CD4-positive, alpha-beta T cell treated with Interleukin-15 for 4 hours (primary cell): ENCODE data around the gene NUCB1.

Source experiments
- DNase-seq: peaks from one replicate; pipeline ENCODE4 v3.0.0-alpha.2; 2020; ENCODE audit warnings: low spot score

Gene NUCB1

GRCh38 chr19:48962849-48963165 is 62.7 kb downstream of the NUCB1 start:
- no peak for DNase-seq

DNA sequence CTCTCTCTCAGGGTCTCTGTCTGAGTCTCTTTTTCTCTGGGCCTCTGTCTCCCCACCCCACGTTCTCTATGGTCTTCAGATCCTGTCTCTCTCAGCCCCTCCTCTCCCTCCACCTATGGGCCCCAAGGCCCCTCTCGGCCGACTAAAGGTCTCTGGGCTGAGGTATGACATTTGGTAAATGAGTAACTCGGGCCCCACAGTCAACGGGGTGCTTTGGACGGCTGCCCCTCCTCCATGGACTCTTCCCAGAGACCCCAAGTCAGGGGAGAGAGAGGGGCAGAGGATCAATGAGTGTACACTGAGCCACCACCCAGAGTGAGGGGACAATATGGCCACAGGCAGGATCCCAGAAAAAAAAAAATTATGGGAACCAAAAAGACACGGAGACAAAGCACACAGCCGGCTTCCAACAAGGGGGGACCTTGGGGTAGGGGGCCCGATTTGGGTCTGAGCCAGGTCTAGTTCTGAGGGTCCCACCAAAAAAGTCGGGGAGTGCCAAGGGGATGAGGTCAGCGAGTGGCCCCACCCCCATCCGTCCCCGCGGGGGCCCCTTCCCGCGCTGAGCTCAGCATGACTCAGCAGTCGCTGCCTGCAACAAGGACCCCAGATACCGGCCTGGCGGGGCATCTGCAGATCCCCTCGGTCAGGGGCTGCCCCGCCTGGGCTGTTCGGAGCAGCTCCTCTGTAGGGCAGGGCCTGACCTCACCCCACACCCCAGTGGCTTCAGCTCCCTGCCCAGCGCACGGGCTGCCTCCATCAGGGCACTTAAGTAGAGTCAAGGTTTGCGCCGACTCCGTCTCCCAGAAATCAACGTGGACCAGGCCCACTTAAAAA is 63.5 kb downstream of the NUCB1 start:
- peak; percentile 51 for DNase-seq

GRCh38 chr19:48964205-48965039 is 64.3 kb downstream of the NUCB1 start:
- no peak for DNase-seq

- DNase-seq, result peak; percentile 90
Measured at GRCh38 chr19:48965040-48965805, 65.1 kb downstream of the NUCB1 start, which contains the start of gene FTL. Gene FTL (plus strand): TSS chr19:48965309. CDS start chr19:48965508, 199 bp downstream.

DNA sequence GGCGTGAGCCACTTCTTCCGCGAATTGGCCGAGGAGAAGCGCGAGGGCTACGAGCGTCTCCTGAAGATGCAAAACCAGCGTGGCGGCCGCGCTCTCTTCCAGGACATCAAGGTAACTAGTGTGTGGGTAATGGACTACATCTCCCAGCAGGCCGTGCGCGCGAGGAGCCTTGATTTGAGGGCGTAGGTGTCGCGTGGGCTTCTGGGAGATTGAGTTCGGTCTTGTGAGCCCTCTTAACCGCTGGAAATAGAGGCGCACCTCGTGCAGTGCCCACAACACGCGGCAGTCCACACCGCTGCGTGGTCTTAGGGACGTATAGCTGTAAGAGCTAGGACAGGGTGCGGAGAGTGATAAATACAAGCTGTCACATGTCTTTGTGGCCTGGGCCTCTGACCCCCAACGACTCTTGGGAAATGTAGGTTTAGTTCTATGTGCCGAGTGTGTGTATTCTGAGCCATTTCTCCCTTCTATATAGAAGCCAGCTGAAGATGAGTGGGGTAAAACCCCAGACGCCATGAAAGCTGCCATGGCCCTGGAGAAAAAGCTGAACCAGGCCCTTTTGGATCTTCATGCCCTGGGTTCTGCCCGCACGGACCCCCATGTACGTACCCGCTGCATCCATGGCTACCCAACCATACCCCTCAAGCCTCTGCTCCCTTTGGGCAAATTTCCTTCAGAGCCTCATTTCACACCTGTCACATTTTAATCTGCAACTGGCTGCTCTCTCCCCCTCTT is 65.9 kb downstream of the NUCB1 start:
- DNase-seq, result peak; percentile 89

DNA sequence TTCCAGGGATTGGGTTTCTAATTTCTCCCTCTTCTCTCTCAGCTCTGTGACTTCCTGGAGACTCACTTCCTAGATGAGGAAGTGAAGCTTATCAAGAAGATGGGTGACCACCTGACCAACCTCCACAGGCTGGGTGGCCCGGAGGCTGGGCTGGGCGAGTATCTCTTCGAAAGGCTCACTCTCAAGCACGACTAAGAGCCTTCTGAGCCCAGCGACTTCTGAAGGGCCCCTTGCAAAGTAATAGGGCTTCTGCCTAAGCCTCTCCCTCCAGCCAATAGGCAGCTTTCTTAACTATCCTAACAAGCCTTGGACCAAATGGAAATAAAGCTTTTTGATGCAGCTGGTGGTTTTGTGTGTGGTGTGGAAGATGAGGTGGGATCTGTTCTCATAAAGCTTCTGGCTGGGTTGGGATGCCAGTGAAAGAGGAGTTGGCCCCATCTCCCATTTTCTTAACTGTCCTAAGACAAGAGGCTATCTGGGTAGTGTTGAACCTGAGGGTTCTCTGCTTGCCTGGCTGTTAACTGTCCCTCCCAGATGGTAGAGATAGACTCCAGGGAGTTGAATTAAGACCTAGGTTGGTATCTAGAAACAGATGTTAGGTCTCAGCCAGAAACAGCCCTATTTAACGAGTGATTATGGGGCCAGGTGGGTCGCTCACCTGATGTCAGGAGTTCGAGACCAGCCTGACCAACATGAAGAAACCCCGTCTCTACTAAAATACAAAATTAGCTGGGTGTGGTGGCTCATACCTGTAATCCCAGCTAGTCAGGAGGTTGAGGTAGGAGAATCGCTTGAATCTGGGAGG is 66.6 kb downstream of the NUCB1 start:
- DNase-seq, result no peak

DNA sequence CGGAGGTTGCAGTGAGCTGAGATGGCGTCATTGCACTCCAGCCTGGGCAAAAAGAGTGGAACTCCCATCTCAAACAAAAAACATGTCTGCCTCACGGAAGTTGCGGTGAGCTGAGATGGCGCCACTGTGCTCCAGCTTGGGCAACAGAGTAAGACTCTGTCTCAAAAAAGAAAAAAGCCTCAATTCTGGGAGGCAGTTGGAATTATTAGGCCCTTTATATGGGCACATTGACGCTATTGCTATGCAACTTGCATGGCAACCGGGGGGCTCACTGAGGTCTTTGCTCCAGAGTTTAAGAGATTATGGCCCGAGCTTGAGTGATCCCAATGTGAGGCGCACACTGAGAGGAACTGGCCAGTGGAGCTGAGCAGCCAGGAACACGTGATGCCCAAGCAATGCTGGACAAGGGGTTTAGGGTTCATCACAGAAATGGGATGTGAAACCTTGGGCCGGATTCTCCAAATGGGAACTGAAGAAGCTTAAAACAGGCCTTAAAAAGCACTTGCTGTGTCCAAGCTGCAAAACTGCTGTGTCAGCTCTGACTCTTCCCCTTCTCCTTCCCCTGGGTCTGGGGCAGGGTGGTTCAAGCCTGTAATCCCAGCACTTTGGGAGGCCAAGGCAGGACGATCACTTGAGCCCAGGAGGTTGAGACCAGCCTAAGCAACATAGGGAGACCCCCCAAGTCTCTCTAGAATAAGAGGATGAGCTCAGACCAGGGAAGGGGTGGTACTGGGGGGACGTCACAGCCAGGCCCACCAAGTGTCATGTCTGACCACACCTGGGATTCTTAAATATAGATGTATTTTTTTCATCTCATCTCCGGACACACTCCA is 67.5 kb downstream of the NUCB1 start:
- DNase-seq, result no peak

DNA sequence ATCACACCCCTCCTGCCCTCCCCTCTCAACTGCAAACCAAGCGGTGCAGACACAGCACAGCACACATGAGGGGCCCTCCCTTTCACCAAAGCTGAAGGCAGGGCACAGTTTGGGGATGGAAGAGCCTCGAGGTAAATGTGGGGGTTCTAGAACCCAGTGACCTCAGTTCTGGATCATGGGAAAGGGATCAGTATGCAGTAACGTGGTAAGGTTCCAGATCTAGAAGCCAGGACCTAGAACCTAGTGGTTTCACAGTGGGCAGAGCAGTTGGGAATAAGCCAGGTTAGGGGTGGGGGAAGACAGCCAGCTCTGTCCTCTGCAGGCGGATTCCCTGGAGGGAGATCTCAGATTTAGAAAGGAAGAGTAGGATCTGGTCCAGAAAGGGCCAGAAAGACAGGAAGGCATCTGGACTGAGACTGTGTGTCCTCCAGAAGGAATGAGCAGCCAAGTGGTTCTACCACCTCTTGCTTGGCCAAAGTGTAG is 68.1 kb downstream of the NUCB1 start:
- DNase-seq, result no peak

GRCh38 chr19:48968813-48969218 is 68.7 kb downstream of the NUCB1 start:
- no peak for DNase-seq

- DNase-seq, result no peak
Measured at GRCh38 chr19:48969276-48970138, 69.4 kb downstream of the NUCB1 start.

GRCh38 chr19:48970139-48970766 is 70.1 kb downstream of the NUCB1 start:
- DNase-seq, result no peak

- peak; percentile 81 for DNase-seq
Measured at GRCh38 chr19:48970923-48971395, 70.8 kb downstream of the NUCB1 start.
